Osteoblast (primary cell): ENCODE results near the gene RHBDL3. TPM values are rescaled to one million over a fixed set of nuclear protein-coding genes. Genes with fewer than 3 reads are reported as not detected.
"Not testable (repeated sequence)": the region's sequence is repeated elsewhere in the genome, so short reads cannot be mapped to it uniquely, and the experiment has no call there.

Source experiments
- DNase-seq: peaks from one replicate; pipeline ENCODE4 v3.0.0; 2011; ENCODE audit warnings: low spot score, mixed read lengths; ENCODE audit not compliant: insufficient read length; ENCODE audit errors: missing footprints
- H2AFZ ChIP-seq: 2 replicates; pipeline ENCODE4 v1.6.0; 2011; ENCODE audit warnings: mild to moderate bottlenecking, low read length
- H3K27ac ChIP-seq: 2 replicates; pipeline ENCODE4 v1.5.1; 2011; ENCODE audit warnings: mild to moderate bottlenecking, low read depth, low read length, moderate library complexity
- H3K27me3 ChIP-seq: 2 replicates; pipeline ENCODE4 v1.6.0; 2012; ENCODE audit warnings: mild to moderate bottlenecking, control low read depth, inconsistent platforms, low read length, moderate library complexity; ENCODE audit not compliant: insufficient read depth
- H3K36me3 ChIP-seq: 2 replicates; pipeline ENCODE4 v1.5.1; 2011; ENCODE audit warnings: mild to moderate bottlenecking, low read length, control low read depth, moderate library complexity; ENCODE audit not compliant: insufficient read depth
- H3K4me1 ChIP-seq: 2 replicates; pipeline ENCODE4 v1.5.1; 2011; ENCODE audit warnings: mild to moderate bottlenecking, low read length, control low read depth, moderate library complexity; ENCODE audit not compliant: insufficient read depth
- H3K4me2 ChIP-seq: 2 replicates; pipeline ENCODE4 v1.6.0; 2011; ENCODE audit warnings: mild to moderate bottlenecking, low read length; ENCODE audit not compliant: insufficient read depth
- H3K4me3 ChIP-seq: fragments of 200-600 bp; sonication (generic); 3 replicates; pipeline ENCODE4 v1.5.1; 2012; ENCODE audit warnings: mild to moderate bottlenecking, low read length, inconsistent platforms; ENCODE audit not compliant: insufficient read depth
- H3K79me2 ChIP-seq: 2 replicates; pipeline ENCODE4 v1.6.0; 2012; ENCODE audit warnings: mild to moderate bottlenecking, low read length, control low read depth, inconsistent platforms; ENCODE audit not compliant: insufficient read depth
- H3K9me3 ChIP-seq: 2 replicates; pipeline ENCODE4 v1.5.1; 2011; ENCODE audit warnings: low read depth, low read length, control low read depth
- H4K20me1 ChIP-seq: 2 replicates; pipeline ENCODE4 v1.6.0; 2012; ENCODE audit warnings: mild to moderate bottlenecking, low read length, control low read depth; ENCODE audit not compliant: insufficient read depth
- total RNA-seq: library from RNA; depleted of rRNA; stranded (reverse); fragments of >200 nt; gene quantifications from 2 replicates; pipeline ENCODE4 v1.2.3, GENCODE V29; 2012
- TF ChIP-seq, protein P1 (sequence below): IDR thresholded peaks from 2 replicates; pipeline ENCODE4 v1.5.1; 2011; ENCODE audit warnings: mild to moderate bottlenecking, low read depth, low read length, moderate library complexity; ENCODE audit errors: extremely low read depth

Gene RHBDL3
- total RNA-seq, 1 donor = under 0.01 TPM

DNA sequence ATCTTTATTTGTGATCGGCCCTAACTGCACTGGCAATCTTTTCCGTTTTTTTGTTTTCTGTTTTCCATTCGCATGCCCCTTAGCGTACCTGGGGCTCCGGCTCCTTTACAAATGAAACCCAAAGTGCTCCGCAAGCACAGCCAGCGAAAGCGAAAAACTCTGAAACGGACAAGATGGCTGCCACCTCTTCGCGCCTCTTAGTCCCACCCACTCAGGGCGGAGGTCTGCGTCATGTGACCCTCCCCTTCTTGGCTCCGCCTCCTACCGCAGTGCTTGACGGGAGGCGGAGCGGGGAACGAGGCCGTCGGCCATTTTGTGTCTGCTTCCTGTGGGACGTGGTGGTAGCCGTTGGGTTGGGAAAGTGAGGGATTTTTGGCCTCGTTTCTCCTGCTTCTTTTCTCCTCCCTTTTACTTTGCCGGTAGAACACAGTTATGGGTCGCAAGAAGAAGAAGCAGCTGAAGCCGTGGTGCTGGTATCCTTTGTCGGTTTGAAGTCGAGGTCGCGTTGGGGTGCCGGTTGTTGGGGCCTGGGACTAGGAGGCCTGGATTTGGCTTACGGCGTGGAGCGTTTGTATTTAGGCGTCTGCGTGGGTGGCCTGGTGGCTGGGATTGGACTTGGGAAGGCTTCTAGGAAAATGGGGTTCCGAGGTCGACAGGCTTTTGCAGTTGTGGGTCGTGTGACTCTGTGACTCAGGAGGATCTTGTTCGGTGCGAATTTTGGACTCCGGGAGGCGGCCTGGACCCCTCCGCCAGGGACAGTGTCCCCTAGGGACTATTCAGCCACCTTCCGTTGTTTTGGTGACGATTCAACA lies 84.4 kb downstream of the RHBDL3 start, which contains the start of gene ZNF207:
Gene ZNF207 (plus strand): TSS at position 304 of the 812 bp plus-strand sequence. CDS start 129 bp downstream, at position 433.
- TF ChIP-seq, protein P1, sequence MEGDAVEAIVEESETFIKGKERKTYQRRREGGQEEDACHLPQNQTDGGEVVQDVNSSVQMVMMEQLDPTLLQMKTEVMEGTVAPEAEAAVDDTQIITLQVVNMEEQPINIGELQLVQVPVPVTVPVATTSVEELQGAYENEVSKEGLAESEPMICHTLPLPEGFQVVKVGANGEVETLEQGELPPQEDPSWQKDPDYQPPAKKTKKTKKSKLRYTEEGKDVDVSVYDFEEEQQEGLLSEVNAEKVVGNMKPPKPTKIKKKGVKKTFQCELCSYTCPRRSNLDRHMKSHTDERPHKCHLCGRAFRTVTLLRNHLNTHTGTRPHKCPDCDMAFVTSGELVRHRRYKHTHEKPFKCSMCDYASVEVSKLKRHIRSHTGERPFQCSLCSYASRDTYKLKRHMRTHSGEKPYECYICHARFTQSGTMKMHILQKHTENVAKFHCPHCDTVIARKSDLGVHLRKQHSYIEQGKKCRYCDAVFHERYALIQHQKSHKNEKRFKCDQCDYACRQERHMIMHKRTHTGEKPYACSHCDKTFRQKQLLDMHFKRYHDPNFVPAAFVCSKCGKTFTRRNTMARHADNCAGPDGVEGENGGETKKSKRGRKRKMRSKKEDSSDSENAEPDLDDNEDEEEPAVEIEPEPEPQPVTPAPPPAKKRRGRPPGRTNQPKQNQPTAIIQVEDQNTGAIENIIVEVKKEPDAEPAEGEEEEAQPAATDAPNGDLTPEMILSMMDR = no peak
- DNase-seq = peak; percentile 95

DNA sequence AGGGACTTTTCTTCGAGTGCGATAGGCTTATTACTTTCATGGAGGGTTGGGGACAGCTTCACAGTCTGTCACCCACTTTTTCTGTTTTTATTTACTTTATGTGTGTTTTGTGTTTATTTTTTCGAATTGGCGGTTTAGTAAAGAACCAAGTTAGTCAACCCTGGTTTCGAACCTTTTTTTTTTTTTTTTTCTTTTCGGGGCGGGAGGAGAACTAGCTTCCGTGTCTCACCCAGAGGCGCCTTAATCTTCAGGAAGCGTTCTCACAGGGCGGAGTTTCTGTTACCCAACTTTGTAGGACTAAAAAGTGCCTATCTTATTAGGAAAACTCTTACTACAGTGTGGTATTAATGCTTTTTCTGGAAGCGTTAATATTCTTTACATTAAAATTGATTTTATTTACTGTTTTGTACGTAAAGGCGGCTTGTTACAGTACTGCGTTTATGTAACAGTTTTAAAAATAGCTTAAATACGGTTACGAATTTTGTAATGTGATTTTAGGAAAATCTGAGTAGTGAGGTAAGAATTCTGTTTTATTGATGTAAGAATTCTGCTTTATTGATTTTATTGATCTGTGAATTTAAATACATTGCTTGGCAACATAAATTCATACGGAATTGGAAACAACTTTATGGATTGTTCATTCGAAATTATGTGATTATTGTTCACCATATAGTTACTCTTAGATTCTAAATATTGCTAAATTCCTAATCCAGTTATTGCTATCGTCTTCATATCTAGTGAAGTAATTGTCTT lies 85.2 kb downstream of the RHBDL3 start:
- Histone ChIP-seq H2AFZ (peak overlapping the region; percentile 97), H3K27me3 (no peaks in the 10 kb centered on the region), H4K20me1 (peaks cover 42% of the 10 kb centered on the region), H3K9me3 (no peaks in the 10 kb centered on the region), H3K27ac (peak overlapping the region; percentile 100), H3K79me2 (peaks cover 68% of the 10 kb centered on the region), H3K4me1 (peaks cover 23% of the 10 kb centered on the region), H3K4me2 (peak overlapping the region; percentile 96), H3K4me3 (peak overlapping the region; percentile 100), H3K36me3 (peaks cover 35% of the 10 kb centered on the region)
- DNase-seq = no peak
- TF ChIP-seq, protein P1 = no peak

More for the DNA sequence above, 84.4 kb downstream of the RHBDL3 start, which contains the start of gene ZNF207:
- Histone ChIP-seq H4K20me1 (peaks cover 35% of the 10 kb centered on the region), H3K79me2 (peaks cover 60% of the 10 kb centered on the region), H2AFZ (peak within 1 kb of the TSS; percentile 97), H3K9me3 (no peaks in the 10 kb centered on the region), H3K27ac (peak within 1 kb of the TSS; percentile 100), H3K4me3 (peak within 1 kb of the TSS; percentile 100), H3K36me3 (peaks cover 27% of the 10 kb centered on the region), H3K4me1 (peaks cover 15% of the 10 kb centered on the region), H3K27me3 (no peaks in the 10 kb centered on the region), H3K4me2 (peak within 1 kb of the TSS; percentile 96)

DNA sequence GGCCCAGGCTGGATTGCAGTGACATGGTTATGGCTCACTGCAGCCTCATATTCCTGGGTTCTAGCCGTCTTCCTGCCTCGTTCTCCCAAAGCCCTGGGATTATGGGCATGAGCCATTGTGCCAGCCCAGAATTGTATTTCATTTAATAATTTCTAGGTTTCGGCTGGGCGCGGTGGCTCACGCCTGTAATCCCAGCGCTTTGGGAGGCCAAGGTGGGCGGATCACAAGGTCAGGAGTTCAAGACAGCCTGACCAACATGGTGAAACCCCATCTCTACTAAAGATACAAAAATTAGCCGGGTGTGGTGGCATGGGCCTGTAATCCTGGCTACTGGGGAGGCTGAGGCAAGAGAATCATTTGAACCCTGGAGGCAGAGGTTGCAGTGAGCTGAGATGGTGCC lies 87.1 kb downstream of the RHBDL3 start:
- Histone ChIP-seq H3K36me3 (peaks cover 47% of the 10 kb centered on the region), H4K20me1 (peaks cover 58% of the 10 kb centered on the region), H3K4me2 (peak overlapping the region; percentile 96), H3K4me1 (peaks cover 25% of the 10 kb centered on the region), H3K4me3 (peak overlapping the region; percentile 100), H3K79me2 (peaks cover 85% of the 10 kb centered on the region)
- H3K27me3 ChIP-seq, H3K9me3 ChIP-seq, H3K27ac ChIP-seq, DNase-seq, H2AFZ ChIP-seq: not testable (repeated sequence)

DNA sequence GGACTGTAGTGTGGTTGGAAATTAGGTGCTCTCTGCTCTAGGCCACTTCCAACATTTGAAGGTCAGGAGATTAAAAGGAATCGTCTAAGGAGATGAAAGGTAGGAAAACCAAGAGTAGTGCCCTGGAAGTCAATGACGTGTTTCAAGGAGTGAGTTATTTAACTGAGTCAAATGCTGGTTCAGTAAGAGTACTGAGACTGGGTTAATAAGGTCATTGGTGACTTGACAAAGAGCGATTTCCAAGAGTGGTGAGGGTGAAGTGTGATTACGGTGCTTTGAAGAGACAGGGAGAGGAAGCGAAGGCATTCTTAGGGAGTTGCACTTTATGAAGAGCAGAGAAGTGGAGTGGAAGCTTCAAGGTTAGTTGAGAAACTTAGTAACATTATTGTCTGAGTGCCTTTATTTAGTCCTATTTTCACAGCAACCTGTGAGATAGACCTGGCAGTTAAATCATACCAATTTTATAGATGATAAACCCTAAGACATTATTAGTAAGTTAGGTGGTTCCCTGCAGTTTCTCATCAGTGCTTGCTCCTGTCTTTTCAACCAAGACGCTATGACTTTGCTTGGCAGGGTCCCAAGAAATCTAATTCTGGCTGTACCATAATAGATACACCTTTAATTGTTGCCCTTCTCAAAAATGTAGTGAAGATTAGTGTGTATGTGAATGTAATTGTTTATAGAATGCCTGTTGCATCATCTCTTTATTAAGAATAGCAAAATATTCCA lies 90.2 kb downstream of the RHBDL3 start:
- Histone ChIP-seq H3K9me3 (no peaks in the 10 kb centered on the region), H3K4me2 (peak overlapping the region; percentile 41), H2AFZ (no peak overlapping the region), H3K36me3 (peaks cover 75% of the 10 kb centered on the region), H4K20me1 (peaks cover 76% of the 10 kb centered on the region), H3K27me3 (no peaks in the 10 kb centered on the region), H3K27ac (peak overlapping the region; percentile 10), H3K4me1 (peaks cover 25% of the 10 kb centered on the region), H3K4me3 (no peak overlapping the region), H3K79me2 (peaks cover 97% of the 10 kb centered on the region)
- DNase-seq = peak; percentile 81
- TF ChIP-seq, protein P1 = no peak
